Limb (tissue), 2 donors: ENCODE measurements around the gene DNAJB11.

Source experiments
- DNase-seq, 2 donors: peaks; one replicate each; pipeline ENCODE4 v3.0.0-alpha.2; 2016; ENCODE audit errors: extremely low spot score in 2 of 2

The DNAJB11 gene

DNA sequence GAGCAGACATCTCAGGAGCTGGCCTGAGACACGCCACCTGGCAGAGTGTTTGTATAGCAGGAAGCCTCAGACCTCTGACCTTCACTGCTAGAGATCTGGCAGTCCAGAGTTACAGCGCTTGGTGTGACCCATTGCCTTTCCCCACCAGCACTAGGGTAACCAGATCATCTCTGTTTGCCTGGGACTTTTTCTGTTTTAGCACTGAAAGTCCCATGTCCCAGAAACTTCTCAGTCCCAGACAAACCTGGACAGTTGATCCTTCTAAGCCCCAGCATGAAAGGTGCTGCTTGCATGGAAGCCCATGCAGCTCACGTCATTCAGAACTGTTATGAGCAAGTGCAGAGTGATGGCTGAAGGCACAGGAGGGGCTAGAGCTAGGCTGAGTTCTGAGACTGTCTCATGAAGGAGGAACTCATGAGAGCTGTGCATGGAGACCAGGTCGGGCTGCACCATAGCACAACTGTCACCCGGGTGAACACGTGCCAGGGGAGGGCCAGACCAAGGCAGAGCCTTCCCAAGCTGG is 24.1 kb downstream of the DNAJB11 start:
- no peak for DNase-seq

GRCh38 chr3:186596568-186597287 is 26.2 kb downstream of the DNAJB11 start:
- no peak for DNase-seq

DNA sequence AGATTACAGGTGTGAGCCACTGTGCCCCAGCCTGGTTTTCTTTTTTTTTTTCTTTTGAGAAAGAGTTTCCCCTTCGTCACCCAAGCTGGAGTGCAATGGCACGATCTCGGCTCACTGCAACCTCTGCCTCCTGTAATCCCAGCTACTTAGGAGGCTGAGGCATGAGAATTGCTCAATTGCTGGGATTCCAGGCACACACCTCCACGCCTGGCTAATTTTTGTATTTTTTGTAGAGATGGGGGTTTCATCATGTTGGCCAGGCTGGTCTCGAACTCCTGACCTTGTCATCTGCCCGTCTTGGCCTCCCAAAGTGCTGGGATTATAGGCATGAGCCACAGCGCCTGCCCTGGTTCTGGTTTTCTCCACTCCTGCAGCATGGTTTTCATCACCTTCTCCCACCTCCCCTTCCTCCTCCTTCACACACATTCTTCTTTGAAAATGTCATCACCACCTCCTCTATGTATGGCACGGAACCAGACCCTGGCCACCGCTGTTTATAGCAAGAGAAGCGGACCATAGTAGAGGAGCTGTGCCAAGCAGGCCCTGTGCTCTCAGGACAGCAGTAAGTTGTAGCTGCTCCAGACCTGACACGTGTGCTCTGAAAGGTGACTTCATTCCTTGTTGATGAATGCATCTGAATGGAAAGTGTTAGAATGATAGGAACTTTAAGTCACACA is 27.7 kb downstream of the DNAJB11 start:
- peak in 1 of 2 donors; percentile 41 for DNase-seq

GRCh38 chr3:186598794-186599141 is 28.2 kb downstream of the DNAJB11 start:
- DNase-seq: no peak

DNA sequence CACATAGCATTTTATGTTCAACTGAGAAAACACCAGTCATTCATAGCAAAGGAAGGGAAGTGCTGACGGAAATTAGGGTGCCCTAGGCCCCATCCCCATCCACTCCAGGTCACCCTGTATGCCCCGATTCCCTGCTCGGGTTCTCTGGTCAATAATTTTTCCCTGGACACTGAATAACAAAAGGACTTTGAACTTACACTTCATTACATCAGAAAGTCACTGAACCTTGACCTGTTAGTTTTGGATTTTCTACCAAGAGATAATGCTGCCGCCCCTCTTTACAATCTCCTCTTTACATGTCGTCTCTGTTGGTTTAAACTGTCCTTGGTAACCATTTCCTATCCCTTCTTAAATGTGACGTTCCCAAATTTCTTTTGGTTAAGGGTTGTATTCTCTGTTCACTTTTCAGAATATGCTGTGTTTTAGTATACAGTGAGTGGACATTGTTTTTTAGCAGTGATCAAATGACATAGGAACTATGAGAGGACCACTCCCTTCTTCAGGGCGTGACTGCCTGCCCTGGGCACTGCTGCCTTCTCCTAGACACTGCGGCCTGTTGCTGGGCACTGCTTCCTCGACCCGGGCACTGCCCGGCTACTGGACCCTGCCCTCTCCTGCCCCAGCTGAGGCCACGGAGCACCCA is 28.7 kb downstream of the DNAJB11 start:
- no peak for DNase-seq

DNA sequence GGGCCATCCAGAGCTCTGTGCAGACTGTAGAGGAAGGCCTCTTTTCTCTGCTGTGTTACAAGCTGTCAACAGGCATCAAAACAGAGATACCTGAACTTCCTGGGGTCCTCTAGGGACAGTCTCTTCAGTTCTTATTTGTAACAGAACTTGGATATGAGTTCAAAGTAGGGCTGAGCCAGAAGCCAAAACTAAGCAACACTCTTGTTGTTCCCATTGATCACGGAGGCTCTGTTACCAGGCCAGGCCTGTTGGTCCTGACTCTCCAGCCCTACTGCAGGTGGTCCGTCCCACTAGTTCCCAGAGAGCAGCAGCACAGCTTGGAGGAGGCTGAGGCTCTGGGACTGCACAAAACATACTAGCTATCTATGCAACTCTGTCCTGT is 29.3 kb downstream of the DNAJB11 start:
- no peak for DNase-seq

- DNase-seq: no peak
These were observed 30.4 kb downstream of the DNAJB11 start for GRCh38 chr3:186600896-186601295.

DNA sequence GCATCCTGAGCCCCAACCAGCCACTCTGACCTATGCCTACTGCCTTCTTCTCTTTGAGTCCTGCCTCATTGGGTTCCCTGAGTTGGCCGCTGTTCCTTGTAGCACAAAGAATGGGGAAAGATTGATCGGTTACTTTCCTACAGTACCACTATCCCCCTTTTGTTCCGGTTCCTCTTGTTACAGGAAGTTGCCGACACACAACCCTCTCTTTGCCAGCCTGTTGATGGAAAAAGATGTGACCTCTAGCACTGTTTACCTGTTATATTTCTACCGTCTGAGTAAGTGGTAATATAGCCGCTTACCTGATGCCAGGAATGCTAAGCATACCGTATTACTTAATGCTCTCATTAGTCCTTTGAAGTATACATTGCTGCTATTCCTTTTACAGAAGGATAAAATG is 32.6 kb downstream of the DNAJB11 start:
- DNase-seq: no peak

- DNase-seq: no peak
These were observed 34.6 kb downstream of the DNAJB11 start for GRCh38 chr3:186605078-186605477.

GRCh38 chr3:186605561-186606545 is 35.3 kb downstream of the DNAJB11 start:
- no peak for DNase-seq

GRCh38 chr3:186608624-186609215 is 38.2 kb downstream of the DNAJB11 start:
- no peak for DNase-seq

DNA sequence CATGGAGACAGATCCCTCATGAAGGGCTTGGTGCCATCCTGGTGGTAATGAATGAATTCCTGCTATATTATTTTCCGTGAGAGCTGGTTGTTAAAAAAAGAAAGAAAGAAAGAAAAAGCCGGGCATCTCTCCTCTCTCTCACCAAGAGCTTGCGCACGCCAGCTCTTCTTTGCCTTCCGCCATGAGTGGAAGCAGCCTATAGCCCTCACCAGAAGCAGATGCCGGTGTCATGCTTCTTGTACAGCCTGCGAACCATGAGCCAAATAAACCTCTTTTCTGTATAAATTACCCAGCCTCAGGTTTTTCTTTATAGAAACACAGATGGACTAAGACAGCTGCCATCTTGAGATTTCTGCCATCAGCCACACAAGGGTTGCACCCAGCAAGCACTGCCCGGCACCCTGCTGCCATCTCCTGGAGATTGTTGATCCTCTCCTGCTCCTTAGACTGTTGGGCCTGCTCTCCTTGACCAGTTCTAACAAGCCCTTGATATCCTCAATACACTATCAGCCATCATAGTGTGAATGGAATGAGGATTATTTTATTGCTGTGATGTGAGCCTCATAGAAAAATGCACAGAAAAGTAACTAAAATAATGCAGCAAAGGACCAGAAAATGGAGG is 38.8 kb downstream of the DNAJB11 start:
- no peak for DNase-seq

DNA sequence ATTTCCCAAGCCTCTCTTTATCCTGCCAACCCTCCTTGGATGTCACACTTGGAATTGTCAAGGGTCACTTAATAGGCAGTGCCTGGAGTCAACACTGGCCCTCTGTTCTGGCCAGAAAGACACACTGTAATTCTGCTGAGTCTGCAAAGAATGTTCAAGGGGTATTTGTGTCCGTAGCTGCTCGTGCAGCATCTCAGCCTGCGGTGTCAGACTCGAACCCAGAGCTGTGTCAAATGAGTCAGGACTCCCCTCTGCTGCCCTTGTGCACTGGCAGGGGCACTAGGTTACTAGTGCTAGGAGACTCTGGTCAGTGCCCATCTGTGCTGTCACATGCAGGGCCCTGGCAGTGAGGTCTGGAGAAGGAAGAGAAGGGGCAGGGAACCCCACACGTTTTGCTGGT is 41.5 kb downstream of the DNAJB11 start:
- DNase-seq: no peak

DNA sequence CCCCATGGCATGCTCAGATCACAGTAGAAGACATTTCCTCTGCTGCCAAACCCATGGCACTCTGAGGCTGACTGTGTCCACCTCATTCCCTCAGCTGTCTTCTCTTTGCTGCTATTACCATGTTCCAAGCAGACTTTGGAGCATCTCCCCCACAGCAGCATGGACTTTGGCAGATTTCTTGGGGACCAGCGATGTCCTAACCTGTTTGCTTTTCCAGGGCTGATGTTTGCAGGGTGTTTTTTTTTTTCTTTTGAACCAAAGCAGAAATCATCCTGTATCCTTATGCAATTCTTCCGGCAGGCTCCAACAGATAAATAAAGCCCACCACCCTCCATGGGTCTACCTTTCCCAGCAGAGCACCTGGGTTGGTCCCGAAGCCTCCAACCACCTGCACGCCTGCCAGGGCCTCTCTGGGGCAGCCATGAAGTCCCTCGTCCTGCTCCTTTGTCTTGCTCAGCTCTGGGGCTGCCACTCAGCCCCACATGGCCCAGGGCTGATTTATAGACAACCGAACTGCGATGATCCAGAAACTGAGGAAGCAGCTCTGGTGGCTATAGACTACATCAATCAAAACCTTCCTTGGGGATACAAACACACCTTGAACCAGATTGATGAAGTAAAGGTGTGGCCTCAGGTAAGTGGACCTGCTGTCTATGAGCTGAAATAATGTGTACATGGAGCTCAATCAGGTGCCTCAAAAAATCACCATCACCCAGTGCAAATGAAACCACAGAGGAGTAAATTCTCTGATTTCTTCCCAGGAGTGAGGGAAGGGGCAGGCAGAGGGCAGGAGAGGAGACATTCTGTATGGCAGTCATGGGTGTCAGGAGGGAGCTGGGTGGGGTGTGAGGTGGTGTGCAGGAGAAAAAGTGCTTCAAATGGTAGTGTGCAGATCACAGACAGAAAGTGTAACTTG is 42.5 kb downstream of the DNAJB11 start, which contains the start of gene AHSG:
AHSG (plus strand) TSS at position 340 of the 916 bp plus-strand sequence; CDS start at position 422, 82 bp downstream.
- no peak for DNase-seq

GRCh38 chr3:186613637-186614265 is 43.2 kb downstream of the DNAJB11 start:
- no peak for DNase-seq

GRCh38 chr3:186614266-186614596 is 43.7 kb downstream of the DNAJB11 start:
- no peak for DNase-seq

DNA sequence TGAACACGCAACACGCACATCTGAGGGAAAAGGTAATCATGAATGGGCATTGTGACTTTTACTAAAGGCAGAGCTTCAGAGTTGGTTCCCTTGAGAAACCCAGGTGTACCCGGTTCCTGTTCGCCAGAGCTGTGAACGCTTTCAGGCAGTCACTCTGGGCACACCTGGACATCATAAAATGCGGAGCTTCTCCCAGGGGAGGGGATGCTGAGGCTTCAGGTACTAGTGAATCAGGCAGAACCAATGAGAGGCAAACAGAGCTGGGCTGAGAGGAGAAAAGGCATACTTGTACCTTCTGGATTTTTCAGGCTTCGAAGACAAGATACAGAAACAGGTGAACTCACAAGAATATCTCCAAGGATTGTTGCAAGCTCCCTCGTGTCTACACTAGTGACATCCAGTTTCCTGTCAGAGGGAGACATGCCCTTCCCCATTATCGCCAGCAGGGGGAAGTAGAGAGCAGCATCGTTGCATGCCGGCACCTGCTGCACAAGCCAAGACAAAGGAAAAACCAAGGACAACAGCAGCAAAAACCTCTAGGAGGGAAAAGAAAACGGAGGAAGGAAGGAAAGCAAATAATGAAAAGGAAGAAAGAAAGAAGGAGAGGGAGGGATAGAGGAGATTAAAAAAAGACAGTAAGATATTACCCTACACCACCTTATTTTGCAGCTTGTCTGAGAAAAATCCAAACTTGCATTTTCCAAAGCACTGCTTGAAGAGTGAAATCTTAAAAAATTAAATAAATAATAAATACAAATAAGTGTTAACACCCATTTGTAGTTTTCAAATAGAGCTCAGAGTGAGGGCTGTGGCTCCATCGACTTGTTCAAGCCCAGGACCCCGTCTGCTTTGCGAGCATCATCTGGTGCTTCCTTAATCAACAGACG is 44.3 kb downstream of the DNAJB11 start:
- peak; percentile 58 to 85 for DNase-seq

GRCh38 chr3:186616299-186616617 is 45.7 kb downstream of the DNAJB11 start:
- DNase-seq: no peak
